GM19372 (cell line): ENCODE results near the gene DEFB128.

Experiments used
- ATAC-seq: cut with Tn5 transposase; IDR thresholded peaks from one replicate; pipeline ENCODE4 v1.9.1; 2021; ENCODE audit warnings: mild to moderate bottlenecking, low read depth, moderate library complexity; ENCODE audit not compliant: unreplicated experiment

DEFB128 gene

GRCh38 chr20:164618-165017, 24.9 kb downstream of the DEFB128 start:
- ATAC-seq, result no peak

DNA sequence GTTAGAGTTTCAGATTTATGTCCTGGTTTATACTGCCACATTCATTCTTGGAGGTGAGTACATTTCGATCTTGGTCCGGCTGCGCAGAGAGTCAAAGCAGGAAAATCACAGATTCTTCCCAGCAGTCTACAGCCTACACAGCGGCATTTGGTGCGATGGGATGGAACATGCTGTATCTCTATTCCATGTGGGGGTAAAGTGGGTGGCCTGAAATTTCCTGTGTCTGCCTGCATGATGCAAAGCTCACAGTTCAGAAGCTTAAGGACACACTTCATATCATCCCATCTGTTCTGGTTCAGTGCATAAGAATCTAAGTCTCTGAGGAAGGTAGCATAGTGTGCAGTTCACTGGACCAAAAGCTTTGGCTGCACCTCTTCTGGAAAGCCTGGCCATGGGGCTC, 32.4 kb downstream of the DEFB128 start, which contains the start of gene DEFB127:
TSS of gene DEFB127 (plus strand) at position 301 of the 400 bp plus-strand sequence. CDS start at position 392, 91 bp downstream.
- ATAC-seq, result no peak

- ATAC-seq, result no peak
Observed at GRCh38 chr20:152131-152530, 37.4 kb downstream of the DEFB128 start.

DNA sequence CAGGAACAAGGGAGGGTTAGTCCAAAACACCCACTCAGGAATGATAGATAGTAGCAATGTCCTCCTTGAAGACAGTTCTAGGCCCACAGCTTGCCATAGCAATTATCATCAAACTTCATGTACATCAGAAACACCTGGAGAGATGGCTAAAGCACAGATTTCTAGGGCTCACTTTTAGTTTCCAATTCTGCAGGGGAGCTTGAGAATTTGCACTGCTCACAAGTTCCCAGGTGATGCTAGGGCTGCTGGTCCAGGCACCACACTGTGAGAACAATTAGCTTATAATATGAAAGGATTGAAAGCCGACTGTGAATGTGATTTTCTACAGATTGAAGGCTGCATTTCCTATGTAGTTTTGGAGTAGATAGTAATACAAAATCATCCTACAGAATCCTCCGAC, 43.6 kb downstream of the DEFB128 start:
- no peak for ATAC-seq

GRCh38 chr20:142290-142689, 47.2 kb downstream of the DEFB128 start, which contains the start of gene DEFB126:
Gene DEFB126, plus strand, starts transcription at chr20:142590. Its CDS starts 39 bp downstream, at chr20:142629.
- no peak for ATAC-seq
